NK-92 treated with Interleukin-12 subunit alpha and Interleukin-12 subunit beta, amount 100 ng/mL, for 24 hours (cell line): ENCODE measurements around the gene RNF123.
"Not testable (repeated sequence)": the region's sequence is repeated elsewhere in the genome, so short reads cannot be mapped to it uniquely, and the experiment has no call there.

Source experiments
- DNase-seq: peaks from one replicate; lab custom pipeline; 2025; lab: John Stamatoyannopoulos, UW

Gene RNF123

DNA sequence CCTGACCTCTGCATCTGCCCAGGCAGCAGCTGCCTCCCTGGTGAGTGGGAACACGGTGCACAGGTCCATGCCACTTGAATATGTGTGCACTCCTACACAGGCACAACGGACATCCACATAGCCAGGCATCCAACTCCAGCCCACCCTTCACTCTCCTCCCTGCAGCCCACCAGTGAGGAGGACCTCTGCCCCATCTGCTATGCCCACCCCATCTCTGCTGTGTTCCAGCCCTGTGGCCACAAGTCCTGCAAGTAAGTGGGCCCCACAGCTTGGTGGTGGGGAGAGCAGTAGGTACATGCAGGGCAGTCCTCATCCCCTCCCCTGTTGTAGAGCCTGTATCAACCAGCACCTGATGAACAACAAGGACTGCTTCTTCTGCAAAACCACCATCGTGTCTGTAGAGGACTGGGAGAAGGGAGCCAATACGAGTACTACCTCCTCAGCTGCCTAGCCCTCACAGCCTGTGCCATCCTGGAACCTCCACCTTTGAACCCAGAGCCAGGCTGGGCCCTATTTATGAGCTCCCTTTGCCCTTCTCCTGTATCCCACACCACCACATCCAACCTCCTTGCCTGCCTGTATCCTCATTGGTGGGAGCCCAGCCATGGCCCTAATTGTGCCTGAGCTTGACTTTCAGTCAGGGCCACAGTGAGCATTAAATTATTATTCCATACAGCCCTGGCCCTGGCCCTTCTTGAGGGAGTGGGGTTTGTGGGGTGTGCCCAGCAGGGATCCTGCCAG lies 31.7 kb downstream of the RNF123 start:
- no peak for DNase-seq

DNA sequence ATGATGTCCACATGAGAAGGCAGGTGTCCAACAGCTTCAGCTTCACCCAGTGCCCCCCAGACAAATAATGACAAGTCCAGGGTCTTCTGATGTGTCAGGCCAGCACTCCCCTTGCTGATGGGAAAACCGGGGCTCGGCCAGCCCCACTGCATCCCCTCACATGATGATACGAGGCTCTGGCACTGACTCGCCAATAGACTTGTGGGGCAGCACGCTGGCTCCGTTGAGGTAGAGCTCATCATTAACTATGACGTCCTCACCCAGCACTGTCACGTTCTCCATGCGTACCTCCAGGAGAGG lies 32.2 kb downstream of the RNF123 start:
- no peak for DNase-seq

DNA sequence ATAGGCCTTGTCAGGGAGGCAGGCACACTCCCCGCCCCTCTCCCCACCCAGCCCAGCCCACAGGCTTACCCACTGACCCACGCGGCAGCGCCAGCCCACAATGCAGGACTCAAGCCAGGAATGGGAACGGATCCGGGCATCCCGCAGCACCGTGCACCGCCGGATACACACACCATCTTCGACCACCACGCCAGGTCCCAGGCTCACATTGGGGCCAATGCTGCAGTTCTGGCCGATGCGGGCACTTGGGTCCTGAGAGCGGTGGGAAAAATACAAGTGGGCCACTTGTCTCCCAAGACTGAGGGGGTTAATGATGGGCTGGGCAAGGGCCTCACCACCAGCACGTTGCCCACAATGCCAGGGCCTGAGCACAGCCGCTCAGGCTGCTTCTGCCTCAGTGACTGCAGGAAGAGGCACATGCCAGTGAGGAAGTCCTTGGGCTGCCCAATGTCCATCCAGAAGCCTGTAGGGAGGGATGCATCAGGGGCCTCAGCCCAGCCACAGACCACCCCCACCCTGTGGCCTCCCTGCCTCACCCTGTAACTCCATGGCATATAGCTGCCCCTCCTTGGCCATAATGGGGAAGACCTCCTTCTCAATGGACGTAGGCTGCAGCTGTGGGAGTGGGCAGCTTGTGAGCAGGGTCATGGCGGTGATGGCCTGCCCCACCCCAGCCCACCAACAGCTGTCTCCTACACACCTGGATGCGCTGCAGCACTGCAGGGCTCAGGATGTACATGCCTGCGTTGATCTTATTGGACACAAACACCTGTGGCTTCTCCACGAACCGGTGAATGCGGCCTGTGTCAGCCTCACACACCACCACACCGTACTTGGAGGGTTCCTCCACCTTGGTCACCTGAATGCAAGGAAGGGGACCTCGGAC lies 32.8 kb downstream of the RNF123 start:
- no peak for DNase-seq

DNA sequence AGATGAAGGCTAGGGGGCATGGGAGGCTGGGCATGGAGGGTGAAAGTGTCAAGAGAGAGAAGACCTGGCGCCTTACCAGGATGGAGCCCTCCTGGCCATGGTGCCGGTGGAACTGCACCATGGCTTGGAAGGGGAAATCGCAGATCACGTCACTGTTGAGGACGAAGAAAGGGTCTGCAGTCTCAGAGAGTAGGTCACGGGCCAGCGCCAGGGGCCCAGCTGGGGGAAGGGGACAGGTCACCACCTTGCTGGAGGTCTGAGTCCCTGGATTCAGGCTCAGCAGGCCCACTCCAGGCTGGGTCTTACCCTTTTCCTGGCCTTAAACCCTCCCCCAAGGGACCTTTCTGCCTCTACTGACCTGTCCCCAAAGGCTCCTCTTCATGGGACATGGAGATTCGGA lies 33.5 kb downstream of the RNF123 start:
- no peak for DNase-seq

DNA sequence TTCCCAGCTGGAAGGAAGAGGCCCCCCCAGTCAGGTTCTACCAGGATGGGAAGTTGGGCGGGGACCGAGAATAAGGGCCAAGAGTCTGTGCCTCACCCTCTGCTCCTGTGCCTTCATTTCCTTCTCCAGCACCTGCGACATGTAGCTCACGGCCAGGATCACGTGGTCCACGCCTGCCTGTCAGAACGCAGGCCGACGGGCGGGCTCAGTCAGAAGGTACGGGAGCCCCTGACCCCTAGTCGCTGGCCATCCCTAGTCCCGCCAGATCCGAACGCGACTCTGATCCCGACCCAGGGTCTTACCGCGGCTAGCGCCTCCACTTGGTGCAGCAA lies 33.9 kb downstream of the RNF123 start:
- DNase-seq = peak; percentile 37

DNA sequence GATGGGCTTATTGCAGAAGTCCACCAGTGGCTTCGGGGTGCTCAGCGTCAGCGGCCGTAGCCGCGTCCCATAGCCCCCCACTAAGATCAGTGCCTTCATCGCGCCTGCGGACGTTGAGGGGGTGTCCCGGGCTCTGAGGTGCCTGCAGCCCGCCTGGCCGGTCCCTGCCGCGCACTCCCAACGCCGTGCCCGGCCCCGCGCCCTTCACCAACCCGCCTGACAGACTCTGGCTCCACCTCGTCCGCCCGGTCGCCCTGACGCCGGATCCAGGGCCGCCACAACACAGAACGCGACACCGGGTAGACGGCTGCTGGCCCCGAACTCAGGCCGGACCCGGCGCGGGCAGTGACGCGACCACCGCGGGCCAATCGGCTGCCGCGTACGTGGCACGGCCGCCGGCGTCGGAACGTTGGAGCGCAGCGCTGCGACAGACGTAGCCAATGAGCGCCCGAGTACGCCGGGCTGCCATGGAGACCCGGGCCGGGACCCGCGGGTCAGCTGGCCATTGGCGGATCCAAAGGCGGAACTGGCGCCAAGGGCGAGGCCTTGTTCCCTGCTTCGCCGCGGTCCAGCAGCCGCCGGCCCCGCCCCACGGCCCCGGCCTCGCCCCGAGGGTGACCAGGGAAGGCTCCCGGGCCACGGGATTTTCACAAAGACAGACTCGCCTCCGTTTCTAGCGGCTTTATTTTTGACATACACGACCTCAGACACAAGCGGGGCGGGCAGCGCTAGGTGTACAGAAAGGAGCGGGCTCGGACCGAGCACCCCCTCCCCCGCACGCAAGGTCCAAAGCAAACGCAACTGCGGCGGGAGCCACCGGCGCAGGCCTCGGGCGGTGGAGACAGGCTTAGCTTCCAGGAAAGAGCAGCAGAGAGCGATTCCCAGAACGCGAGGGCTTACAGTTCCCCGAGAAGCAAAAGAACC lies 34.5 kb downstream of the RNF123 start, which contains the start of gene GMPPB:
GMPPB (minus strand) TSS at position 324 of the 924 bp plus-strand sequence; CDS start at position 99, 225 bp downstream.
- peak; percentile 88 for DNase-seq

DNA sequence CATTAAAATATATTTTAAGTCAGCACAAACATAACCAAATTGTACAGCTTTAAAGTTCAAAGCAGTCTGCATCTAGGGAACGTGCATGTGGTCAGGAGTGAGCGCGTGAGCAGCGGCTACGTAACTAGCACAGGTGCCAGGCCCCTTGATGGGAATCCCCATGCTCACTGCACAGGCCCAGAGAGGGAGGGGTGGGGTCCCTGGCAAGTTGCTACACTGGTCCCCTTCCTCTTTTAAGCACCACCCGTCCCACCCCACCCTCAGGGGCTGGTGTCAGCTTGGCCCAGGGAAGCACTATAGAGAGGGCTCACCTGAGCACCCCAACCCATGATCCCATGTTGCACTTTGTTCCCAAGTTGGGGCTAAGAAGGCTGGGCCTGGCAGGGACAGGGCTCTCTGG lies 35.2 kb downstream of the RNF123 start:
- no peak for DNase-seq

DNA sequence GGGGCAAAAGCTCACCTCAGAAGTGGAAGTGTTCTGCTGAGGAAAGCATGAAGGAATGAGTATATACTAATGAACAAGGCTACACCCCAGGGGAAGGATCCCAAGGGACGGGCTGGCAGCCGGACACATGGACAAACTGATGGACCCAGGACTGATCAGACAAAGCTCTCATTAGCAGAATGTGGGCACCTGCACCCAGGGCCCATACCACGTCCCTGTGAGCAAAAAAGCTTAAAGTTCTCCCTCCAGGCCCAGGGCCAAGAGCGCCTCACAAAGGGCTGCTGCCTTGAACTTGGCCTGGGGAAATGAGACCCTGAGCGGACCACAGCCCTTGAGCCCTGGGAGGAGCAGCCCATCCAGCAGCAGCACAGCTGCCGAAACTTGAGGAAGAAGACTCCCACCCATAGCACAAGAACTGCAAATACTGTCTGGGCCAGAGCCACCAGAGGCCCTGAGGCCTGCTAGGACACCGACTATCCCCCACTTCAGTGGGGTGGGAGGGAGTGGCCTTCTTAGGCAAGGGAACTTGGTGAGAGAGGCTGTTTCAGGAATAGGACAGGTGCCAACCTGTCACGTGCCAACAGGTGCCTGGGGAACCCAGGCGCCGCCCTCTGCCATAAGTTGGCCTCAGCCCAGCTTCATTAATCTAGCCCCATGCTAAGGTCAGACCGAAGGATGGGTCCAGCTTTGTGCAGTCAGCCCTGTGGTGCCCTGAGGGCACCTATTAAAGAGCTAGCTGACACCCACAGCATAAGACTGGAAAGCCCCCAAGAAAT lies 36.7 kb downstream of the RNF123 start:
- DNase-seq = no peak

DNA sequence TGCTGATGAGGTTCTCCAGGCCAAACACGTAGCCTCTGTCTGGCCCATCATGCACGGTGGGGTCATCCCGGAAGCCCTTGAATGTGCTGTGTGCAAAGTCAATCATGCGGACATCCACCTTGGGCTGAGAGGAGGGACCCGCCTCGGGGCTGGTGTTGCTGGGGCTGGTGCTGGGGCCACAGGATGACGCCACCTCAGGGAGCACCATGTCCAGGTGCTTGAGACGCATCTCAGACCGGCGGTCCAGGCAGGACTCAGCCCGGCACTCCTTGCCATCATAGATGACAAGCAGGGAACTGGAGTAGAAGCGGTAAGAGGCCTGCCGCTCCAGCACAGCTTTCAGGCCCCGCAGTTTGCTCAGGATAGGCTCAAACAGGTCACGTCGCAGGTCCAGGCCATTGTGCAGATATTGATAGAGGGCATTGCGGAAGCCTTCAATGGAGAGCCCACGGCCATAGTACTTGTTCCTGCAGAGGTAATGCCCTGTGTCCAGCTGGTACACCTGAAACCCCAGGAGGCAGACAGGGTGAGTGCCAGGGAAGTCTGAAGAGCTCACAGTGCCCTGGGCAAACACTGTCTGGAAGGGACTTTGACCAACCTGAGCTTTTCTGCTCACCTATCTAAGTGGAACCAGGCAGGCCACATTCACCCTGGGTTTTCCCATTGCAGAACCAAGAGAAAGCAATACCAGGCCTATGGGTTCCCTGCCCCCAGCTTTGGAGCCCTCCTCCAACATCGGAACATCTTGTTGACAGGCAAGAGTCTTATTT lies 38.0 kb downstream of the RNF123 start:
- DNase-seq = no peak

DNA sequence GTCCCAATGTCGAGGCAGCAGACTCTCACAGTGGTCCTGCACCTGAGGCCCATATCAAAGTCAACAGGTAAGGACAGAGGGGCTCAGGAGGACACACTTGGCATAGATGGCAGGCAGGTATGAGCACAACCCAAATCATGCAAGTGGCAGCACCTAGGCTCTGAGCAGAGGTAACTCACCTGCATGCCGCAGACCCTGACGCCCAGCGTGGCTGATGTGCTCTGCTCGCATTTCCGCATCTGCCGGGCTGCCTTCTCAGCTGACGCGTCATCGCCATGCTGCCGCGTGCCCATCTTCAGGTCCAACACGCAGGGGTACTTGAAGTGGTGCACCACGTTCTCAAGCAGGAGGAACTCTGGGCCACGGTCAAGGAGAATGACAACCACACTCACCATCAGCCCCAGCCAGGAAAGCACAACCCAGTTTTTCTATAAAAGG lies 38.6 kb downstream of the RNF123 start:
- no peak for DNase-seq

DNA sequence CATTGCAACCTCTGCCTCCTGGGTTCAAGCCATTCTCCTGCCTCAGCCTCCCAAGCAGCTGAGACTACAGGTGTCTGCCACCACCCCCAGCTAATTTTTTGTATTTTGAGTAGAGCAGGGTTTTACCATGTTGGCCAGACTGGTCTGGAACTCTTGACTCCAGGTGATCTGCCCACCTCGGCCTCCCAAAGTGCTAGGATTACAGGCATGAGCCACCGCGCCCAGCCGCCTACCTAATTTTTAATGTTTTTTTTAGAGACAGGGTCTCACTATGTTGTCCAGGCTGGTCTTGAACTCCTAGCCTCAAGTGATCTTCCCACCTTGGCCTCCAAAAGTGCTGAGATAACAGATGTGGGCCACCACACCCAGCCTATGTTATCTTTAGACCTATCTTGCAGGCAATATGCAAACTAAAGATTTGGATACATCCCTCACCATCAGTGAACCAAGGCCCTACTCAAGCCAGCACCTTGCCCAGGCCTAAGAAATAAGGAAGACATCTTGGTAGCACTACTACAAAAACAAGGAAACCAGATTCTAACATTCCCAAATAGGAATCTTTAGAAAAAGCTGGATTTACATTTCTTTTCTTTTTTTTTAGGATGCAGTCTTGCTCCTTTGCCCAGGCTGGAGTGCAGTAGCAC lies 40.7 kb downstream of the RNF123 start:
- DNase-seq = no peak

DNA sequence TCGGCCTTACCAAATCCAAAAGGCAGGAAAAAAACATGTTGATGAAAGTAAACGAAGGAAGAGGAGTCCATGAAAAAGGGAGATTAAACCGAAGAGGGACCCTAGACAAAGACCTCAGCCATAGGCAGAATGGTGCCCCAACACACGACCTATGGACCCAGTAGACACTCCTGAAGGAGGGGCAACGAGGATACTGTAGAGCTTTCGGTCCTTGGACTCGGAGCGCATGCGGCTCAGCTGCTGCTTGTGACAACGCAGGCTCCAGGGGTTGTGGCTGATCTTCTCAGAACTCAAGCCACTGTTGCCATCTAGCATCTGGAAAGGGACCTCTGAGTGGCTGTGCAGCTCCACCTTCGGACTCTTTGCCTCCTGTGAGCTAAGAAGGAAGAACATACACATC lies 43.2 kb downstream of the RNF123 start:
- DNase-seq = no peak

DNA sequence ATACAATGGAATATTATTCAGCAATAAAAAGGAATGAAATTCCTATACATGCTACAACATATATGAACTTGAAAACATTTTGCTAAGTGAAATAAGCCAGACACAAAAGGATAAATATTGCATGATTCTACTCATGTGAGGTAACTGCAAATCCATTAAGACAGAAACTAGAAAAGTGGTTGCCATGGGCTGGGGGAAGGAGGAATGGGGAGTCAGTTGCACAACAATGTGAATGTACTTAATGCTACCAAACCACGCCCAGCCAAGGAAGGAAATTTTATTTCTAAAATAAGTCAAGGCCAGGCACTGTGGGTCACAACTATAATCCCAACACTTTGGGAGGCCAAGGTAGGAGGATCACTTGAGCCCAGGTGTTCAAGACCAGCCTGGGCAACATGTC lies 44.2 kb downstream of the RNF123 start:
- DNase-seq = no peak

DNA sequence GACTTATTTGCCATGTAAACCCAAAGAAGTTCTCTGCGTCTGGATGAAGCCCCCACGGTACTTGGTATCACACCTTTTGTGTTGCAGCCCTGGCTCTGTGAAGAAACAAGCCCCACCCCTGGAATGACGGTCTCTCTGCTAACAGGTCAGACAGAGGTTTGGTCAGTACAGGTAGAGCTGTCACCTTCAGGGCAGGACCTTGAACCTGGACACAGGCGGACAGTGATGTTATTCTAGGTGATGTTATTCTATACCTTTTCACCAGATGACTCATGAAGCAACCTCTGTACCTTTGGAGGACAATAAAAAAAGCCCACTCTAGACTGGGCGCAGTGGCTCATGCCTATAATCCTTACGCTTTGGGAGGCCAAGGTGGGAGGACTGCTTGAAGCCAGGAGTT lies 45.4 kb downstream of the RNF123 start:
- no peak for DNase-seq

DNA sequence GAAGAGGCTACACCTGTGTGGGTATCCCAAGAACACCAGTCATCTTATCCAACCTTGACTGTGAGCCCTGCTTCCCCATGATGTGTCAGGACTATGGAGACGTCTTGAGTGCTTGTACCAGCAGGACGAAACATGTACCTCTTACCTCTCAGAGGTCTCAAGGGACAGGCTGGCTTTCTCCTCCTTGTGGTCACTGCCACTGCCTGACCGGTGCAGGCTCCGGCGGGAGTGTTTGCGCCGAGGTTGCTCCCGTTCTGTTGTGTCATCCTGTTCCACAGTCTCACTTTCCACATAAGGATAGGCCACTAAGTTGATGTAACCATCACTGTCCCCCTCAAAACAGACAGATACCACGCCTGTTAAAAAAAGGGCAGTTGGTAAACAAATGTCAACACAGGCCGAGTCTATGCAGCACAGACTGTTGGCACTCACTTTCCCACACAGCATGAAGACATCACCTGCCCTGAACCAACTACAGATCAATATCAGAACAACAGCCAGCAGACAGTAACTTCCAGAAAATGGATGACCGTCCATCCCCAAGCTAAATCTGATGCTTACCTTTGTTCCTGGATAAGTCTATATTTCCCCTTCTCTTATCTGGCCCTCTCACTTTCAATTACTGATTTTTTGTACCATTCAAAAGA lies 48.8 kb downstream of the RNF123 start:
- no peak for DNase-seq

DNA sequence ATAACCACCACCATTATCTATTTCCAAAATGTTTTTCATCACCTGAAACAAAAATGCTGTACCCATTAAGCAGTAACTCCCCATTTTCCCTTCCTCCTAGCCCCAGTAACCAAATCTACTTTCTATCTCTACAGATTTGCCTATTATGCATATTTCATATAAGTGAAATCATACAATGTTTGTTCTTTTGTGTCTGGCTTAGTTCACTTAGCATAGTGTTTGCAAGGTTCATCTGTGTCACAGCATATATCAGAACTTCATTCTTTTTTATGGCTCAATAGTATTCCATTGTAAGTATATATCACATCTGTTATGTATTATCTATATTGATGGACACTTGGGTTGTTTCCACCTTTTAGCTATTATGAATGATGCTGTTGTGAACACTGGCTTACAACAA lies 51.1 kb downstream of the RNF123 start:
- no peak for DNase-seq

DNA sequence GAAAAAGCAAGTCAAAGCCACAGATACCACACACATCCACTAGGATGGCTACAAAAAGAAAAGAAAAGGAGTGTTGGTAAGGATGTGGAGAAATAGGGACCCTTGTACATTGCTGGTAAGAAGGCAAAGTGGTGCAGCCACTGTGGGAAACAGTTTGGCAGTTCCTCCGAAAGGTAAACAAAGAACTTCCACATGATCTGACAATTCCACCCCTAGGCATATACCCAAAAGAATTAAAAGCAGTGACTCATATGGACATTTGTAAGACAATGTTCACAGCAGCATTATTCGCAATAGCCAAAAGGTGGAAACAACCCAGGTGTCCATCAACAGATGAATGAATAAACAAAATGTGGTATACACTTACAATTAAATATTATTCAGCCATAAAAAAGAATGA lies 56.6 kb downstream of the RNF123 start:
- no peak for DNase-seq

DNA sequence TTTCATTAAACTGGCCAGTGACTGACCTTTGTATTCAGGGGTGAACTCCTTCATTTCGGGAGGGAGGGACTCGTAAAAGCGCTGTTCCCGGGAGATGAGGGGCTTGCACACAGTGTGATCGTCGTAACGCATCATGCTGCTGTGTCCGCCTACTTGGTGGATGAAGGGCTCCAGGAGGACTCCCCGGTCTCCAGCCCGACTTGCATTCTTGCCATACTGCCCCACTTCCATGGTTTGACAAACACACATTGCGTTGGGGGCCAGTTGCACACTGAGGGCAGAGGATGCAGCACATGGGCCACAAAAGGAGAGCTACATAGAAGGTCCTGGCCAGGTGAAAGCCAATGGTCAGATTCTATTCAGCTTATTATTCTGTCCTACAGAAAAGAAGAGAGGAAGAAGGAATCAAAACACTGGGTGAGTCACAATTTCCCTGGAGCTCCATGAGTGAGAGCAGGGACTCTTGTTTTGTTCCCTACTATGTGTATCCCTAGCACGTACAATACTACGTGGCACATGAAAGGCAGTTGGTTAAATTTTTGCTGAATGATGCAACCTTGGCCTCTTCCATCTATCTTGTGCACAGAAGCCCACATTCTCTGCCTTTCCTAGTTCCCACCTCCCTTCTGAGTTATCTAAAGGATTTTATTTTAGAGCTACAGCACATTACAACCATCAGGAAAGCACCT lies 58.6 kb downstream of the RNF123 start:
- no peak for DNase-seq

DNA sequence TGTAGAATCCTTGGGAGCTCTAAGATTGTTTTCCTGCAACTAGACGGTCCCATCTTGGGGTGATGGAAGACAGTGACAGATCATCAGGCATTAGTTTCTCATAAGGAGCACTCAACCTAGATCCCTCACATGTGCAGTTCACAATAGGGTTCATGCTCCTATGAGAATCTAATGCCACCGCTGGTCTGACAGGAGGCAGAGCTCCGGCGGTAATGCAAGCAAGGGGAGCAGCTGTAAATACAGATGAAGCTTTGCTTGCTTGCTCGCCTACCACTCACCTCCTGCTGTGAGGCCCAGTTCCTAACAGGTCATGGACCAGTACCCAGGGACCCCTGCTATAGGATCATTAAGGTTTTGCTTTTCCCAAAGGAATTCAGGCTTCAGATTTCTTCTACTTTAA lies 59.5 kb downstream of the RNF123 start:
- not testable (repeated sequence) for DNase-seq
